SK-N-SH treated with all-trans-retinoic acid at 6 μM for 48 hours (cell line): ENCODE measurements around the gene ODC1.

ENCODE experiments used
- PATZ1 ChIP-seq: fragments of 250-450 bp; sonication (Bioruptor Pico); IDR thresholded peaks from 2 replicates; pipeline ENCODE4 v1.8.0; 2020; ENCODE audit warnings: mild to moderate bottlenecking, moderate library complexity, borderline replicate concordance
- RARB ChIP-seq: fragments of 250-450 bp; sonication (Bioruptor Pico); IDR thresholded peaks from 2 replicates; pipeline ENCODE4 v1.8.0; 2021; ENCODE audit warnings: mild to moderate bottlenecking, moderate library complexity

- TF ChIP-seq PATZ1 (CRISPR knock-in tag) (no peak), RARB (CRISPR knock-in tag) (no peak)
These were observed 25.1 kb upstream of the ODC1 start for GRCh38 chr2:10473121-10473756.
